ENCODE measurements around the gene BCKDHA.

DNA sequence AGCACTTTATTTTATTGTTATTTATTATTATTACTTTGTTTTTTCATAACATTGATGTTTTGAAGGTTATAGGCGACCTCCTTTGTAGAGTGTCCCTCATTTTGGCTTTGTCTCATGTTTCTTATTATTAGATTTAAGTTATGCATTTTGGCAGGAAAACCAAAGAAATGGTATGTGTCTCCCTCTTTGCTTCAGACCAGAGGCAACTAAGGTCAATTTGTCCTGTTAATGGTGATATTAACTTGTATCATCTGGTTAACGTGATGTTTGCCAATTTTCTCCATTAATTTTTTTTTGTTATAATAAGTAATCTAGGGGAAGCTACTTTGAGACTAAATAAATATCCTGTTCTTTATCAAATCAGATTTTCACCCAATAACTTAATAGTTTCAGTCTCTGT, 25.1 kb upstream of the BCKDHA start:
- TF ChIP-seq, protein P1, sequence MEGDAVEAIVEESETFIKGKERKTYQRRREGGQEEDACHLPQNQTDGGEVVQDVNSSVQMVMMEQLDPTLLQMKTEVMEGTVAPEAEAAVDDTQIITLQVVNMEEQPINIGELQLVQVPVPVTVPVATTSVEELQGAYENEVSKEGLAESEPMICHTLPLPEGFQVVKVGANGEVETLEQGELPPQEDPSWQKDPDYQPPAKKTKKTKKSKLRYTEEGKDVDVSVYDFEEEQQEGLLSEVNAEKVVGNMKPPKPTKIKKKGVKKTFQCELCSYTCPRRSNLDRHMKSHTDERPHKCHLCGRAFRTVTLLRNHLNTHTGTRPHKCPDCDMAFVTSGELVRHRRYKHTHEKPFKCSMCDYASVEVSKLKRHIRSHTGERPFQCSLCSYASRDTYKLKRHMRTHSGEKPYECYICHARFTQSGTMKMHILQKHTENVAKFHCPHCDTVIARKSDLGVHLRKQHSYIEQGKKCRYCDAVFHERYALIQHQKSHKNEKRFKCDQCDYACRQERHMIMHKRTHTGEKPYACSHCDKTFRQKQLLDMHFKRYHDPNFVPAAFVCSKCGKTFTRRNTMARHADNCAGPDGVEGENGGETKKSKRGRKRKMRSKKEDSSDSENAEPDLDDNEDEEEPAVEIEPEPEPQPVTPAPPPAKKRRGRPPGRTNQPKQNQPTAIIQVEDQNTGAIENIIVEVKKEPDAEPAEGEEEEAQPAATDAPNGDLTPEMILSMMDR (IDR thresholded peaks at IDR 0.05; ENCODE audit: poor library complexity) = no peak
- TF ChIP-seq EZH2 (IDR thresholded peaks at IDR 0.05; ENCODE audit: borderline replicate concordance) = no peak
- no peak for TF ChIP-seq EZH2phosphoT487 (IDR thresholded peaks at IDR 0.05; ENCODE audit: low read depth, severe bottlenecking, unreplicated experiment)

All from hepatocyte (in vitro differentiated cells).